Neutrophil (primary cell): ENCODE measurements around the gene RRM1.
A peak's percentile ranks its signal among the peaks of the same experiment; 100 is the strongest.

ENCODE experiments used
- H3K27ac ChIP-seq: fragments of 200-600 bp; sonication (generic); 2 replicates; pipeline ENCODE4 v1.5.1; 2016; ENCODE audit warnings: mild to moderate bottlenecking, moderate library complexity
- H3K27me3 ChIP-seq: fragments of 200-600 bp; sonication (generic); 2 replicates; pipeline ENCODE4 v1.6.0; 2016; ENCODE audit warnings: mild to moderate bottlenecking
- H3K36me3 ChIP-seq: fragments of 200-600 bp; sonication (generic); 2 replicates; pipeline ENCODE4 v1.5.1; 2017
- H3K4me1 ChIP-seq, 2 experiments: fragments of 200-600 bp in 1 of 2; sonication (generic) in 1 of 2; 1 replicate in 1 of 2; 2 replicates in 1 of 2; pipeline versions ENCODE4 v1.5.1 to v1.6.1; 2013 to 2016; ENCODE audit warnings: low read depth in 1 of 2, low read length in 1 of 2, mild to moderate bottlenecking in 1 of 2, moderate library complexity in 1 of 2; ENCODE audit not compliant: control insufficient read depth in 1 of 2, insufficient read depth in 1 of 2
- H3K4me3 ChIP-seq, 2 experiments: fragments of 200-600 bp in 1 of 2; sonication (generic) in 1 of 2; 1 replicate in 1 of 2; 2 replicates in 1 of 2; pipeline ENCODE4 v1.5.1; 2013 to 2016; ENCODE audit warnings: low read depth in 1 of 2, low read length in 1 of 2, mild to moderate bottlenecking in 1 of 2, moderate library complexity in 1 of 2
- H3K9me3 ChIP-seq: fragments of 200-600 bp; sonication (generic); 2 replicates; pipeline ENCODE4 v1.5.1; 2016
- CTCF ChIP-seq: fragments of 200-600 bp; sonication (generic); IDR thresholded peaks from 2 replicates; pipeline ENCODE4 v1.5.1; 2016; ENCODE audit warnings: antibody characterized with exemption

The RRM1 gene

GRCh38 chr11:4184163-4184916, 89.7 kb downstream of the RRM1 start:
- no peak for TF ChIP-seq CTCF
- peaks cover 36% of the 10 kb centered on the region for H3K27me3 ChIP-seq

GRCh38 chr11:4185561-4185960, 91.0 kb downstream of the RRM1 start:
- Histone ChIP-seq H3K27me3 (peaks cover 36% of the 10 kb centered on the region), H3K4me3 (no peak overlapping the region), H3K4me1 (peaks cover 7 to 11% of the 10 kb centered on the region in 2 experiments), H3K36me3 (no peaks in the 10 kb centered on the region), H3K9me3 (no peaks in the 10 kb centered on the region), H3K27ac (no peak overlapping the region)
- no peak for TF ChIP-seq CTCF

More at GRCh38 chr11:4184163-4184916, 89.7 kb downstream of the RRM1 start:
- Histone ChIP-seq H3K36me3 (no peaks in the 10 kb centered on the region), H3K9me3 (no peaks in the 10 kb centered on the region), H3K4me1 (peaks cover 7 to 11% of the 10 kb centered on the region in 2 experiments), H3K4me3 (no peak overlapping the region), H3K27ac (no peak overlapping the region)

GRCh38 chr11:4186464-4187054, 92.0 kb downstream of the RRM1 start:
- peak overlapping the region in 1 of 2 experiments; percentile 54 for H3K4me3 ChIP-seq
- H3K9me3 ChIP-seq, result no peaks in the 10 kb centered on the region
- no peak overlapping the region for H3K27ac ChIP-seq
- TF ChIP-seq CTCF, result no peak
- peaks cover 7 to 11% of the 10 kb centered on the region in 2 experiments for H3K4me1 ChIP-seq
- peaks cover 36% of the 10 kb centered on the region for H3K27me3 ChIP-seq
- H3K36me3 ChIP-seq, result no peaks in the 10 kb centered on the region

- H3K4me1 ChIP-seq, result peaks cover 7 to 11% of the 10 kb centered on the region in 2 experiments
- peak overlapping the region; percentile 31 to 54 for H3K4me3 ChIP-seq
- no peak overlapping the region for H3K27ac ChIP-seq
- peaks cover 36% of the 10 kb centered on the region for H3K27me3 ChIP-seq
- H3K9me3 ChIP-seq, result no peaks in the 10 kb centered on the region
- H3K36me3 ChIP-seq, result no peaks in the 10 kb centered on the region
- TF ChIP-seq CTCF, result peak; percentile 99
Observed at GRCh38 chr11:4187055-4187988, 92.7 kb downstream of the RRM1 start.
